ENCODE results near the gene KRTAP25-1.

Gene KRTAP25-1

DNA sequence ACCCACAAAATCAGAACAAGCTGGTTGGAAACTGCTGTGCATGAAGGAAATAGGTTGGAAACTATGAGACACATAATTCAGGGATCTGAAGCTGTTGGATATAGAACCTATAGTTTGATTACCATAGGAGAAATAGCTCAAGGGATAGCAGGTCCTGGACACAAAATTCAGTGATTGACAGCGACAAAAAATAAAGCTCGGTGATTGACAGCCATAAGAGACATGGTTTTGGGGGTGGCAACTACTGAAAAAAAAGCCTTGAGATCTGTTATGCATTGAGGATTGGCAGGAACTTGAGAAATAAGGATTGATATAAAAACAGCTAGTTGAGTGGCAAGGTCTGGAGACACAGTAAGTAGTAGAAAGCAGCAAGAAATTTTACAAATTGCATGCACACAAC lies at the start of gene KRTAP25-1:
Gene KRTAP25-1, minus strand, starts transcription at position 300 of the 400 bp plus-strand sequence. Its CDS starts 24 bp downstream, at position 276.
- DNase-seq (ENCODE audit: low read depth in 4 of 4, low spot score in 1 of 4), result no peak

DNA sequence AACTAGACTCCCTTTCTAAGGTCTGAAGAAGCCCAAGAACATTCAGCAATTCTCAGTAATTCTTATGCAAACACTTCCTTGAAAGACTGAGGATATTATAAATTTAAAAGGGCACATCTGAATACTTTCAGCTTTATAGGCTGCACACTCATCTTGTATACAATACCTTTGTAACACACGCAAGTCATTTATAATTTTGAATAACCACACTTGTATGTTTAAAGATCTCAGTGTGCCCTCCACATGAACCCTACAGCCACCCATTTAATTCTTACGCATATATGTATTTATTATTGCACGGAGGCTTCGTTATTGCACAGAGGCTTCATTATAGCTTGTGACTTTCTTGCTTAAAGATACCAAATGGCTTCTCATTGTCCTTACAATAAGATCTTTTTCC lies 49.4 kb upstream of the KRTAP25-1 start:
- DNase-seq (ENCODE audit: low read depth in 4 of 4, low spot score in 1 of 4), result no peak

- no peak for DNase-seq (ENCODE audit: low read depth in 4 of 4, low spot score in 1 of 4)
These were observed 48.5 kb upstream of the KRTAP25-1 start for GRCh38 chr21:30337772-30338171.

GRCh38 chr21:30337276-30337744 lies 48.0 kb upstream of the KRTAP25-1 start, which contains the start of gene KRTAP27-1:
KRTAP27-1 (minus strand) TSS chr21:30337694; CDS start chr21:30337668, 26 bp downstream.
- DNase-seq (ENCODE audit: low read depth in 4 of 4, low spot score in 1 of 4), result no peak

GRCh38 chr21:30336596-30336995 lies 47.3 kb upstream of the KRTAP25-1 start:
- DNase-seq (ENCODE audit: low read depth in 4 of 4, low spot score in 1 of 4), result no peak

GRCh38 chr21:30333736-30334135 lies 44.4 kb upstream of the KRTAP25-1 start:
- no peak for DNase-seq (ENCODE audit: low read depth in 4 of 4, low spot score in 1 of 4)

GRCh38 chr21:30332681-30333080 lies 43.4 kb upstream of the KRTAP25-1 start:
- DNase-seq (ENCODE audit: low read depth in 4 of 4, low spot score in 1 of 4), result no peak

GRCh38 chr21:30329203-30329875 lies 40.0 kb upstream of the KRTAP25-1 start:
- no peak for DNase-seq (ENCODE audit: low read depth in 4 of 4, low spot score in 1 of 4)

- no peak for DNase-seq (ENCODE audit: low read depth in 4 of 4, low spot score in 1 of 4)
These were observed 37.1 kb upstream of the KRTAP25-1 start for GRCh38 chr21:30326390-30326789.

DNA sequence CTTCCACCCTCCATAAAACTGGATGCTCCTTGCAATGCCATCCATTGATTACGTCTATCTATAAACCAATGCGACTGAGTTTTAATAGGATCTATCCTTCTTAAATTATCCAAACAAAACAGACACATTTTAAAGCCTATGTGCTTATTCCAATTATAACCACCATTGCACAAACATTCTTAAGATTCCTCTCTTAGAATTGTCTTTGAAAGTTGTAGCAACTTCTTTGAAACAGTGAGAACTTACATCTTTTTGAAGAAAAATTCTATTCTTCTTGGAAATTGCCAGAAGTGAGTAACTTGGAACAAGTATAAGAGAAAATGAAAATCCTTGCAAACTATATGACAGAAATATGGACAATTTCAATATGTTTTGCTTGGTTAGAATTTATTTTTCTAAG lies 30.9 kb upstream of the KRTAP25-1 start, which contains the start of gene KRTAP26-1:
Gene KRTAP26-1, minus strand, starts transcription at position 101 of the 400 bp plus-strand sequence. CDS start 280 bp downstream, outside the sequence.
- no peak for DNase-seq (ENCODE audit: low read depth in 4 of 4, low spot score in 1 of 4)

DNA sequence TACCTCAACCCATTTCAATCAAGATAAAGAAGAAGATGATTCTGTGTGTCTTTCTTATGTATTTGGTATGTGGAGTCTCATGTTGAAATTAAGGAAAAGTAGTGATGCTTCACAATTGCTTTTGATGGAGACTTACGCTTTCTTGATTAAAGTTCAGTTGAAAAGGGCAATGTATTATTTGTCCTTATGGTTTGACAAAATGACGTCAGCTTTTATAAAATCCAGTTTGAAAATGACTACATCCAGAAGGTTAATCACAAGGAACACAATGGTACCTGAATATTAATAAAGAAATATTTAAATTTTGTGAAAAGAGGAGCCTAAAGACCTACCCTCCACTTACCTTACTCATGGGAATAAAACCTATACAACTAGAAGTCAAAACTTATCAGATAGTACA lies 26.4 kb upstream of the KRTAP25-1 start:
- DNase-seq (ENCODE audit: low read depth in 4 of 4, low spot score in 1 of 4), result no peak

DNA sequence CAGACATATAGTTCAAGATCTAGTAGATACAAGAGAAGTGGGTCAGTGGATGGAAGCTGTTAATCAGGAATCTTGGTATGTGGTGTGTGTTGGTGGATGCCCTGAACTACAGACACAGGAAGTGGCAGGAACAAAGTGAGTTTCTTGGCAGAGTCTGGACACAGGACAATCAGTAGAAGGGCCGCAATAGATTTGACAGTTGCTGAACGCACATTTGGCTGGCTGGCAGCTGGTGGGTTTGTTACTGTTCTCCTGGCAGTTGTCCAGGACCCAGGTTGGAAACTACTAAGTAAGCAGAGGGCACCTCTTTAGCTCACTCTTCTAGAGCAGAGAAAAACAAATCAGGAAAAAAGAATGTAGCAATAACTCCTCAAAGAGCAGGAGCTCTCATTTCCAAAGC lies 17.6 kb upstream of the KRTAP25-1 start:
- DNase-seq (ENCODE audit: low read depth in 4 of 4, low spot score in 1 of 4), result no peak

GRCh38 chr21:30305136-30305535 lies 15.8 kb upstream of the KRTAP25-1 start:
- DNase-seq (ENCODE audit: low read depth in 4 of 4, low spot score in 1 of 4), result no peak

DNA sequence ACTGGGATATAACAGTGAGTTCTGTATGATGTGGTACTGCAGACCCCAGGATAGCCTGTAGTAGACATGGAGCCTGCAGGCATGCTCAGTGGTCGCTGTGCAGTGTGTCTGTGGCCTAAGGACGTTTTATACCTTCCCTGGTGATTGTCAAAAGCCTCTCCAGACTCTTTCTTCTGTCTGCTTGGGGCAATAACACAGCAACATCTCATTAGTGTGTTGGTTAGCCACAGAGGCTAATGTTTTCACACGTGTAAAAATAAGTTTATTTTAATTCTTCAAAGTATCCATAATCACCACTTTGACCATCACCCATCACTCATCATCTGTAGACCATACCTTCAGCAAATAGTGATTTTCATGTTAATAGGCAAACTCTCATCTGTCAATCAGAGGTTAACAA lies 6.5 kb downstream of the KRTAP25-1 start, which contains the start of gene KRTAP24-1:
Gene KRTAP24-1, minus strand, starts transcription at position 101 of the 400 bp plus-strand sequence. Its CDS starts 18 bp downstream, at position 83.
- no peak for DNase-seq (ENCODE audit: low read depth in 4 of 4, low spot score in 1 of 4)

- no peak for DNase-seq (ENCODE audit: low read depth in 4 of 4, low spot score in 1 of 4)
These were observed 17.7 kb downstream of the KRTAP25-1 start for GRCh38 chr21:30271611-30272010.

DNA sequence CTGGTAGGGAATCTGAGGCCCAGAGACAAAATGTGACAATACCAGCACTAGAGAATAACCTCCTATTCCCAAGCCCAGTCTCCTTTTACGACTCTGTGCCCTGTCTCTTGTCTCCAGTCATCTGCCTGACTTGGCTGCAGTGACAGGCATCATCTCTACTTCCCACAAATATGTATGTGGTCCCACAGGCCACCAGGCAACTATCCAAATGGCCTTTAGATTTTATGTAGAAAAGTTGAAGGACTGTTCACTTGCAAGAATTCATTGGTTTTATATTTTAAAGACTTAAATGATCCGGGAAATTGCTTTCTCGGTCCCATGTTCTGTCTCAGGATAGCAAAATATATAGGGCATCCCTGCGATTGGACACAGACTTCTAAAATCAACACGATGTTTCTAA lies 18.2 kb downstream of the KRTAP25-1 start:
- DNase-seq (ENCODE audit: low read depth in 4 of 4, low spot score in 1 of 4), result no peak

DNA sequence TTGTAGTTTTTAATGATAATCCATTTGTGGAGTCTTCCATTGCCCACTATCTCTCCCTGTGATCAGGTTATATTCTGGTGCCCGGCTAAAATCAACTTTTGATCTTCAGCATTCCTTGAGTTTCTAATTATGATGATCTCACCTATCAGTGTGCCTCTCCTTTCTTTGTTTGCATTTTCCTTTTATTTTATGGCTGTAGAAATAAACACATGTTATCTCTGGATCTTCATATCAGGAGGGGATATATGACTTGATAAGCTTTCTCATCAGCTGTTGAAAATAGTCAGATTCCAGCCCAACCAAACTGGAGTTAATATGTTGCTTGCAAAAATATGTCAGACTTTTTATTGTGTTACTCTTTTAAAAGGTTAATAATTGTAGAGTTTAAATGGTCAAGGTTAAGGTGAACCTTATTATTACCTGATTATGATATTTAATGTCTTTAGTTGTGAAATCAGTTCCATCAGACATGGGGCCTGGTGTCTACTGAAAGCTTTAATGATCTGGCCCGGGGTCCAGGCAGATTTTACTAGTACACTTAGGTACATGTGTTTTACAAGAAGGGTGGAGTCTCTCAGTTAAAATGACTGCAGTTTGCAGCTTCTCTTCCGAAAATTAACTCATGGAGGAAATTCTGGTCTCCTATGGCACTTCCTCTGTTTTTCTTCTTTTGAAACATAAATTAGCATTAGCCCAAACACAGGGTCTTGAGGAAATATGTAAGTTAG lies 19.3 kb downstream of the KRTAP25-1 start:
- DNase-seq (ENCODE audit: low read depth in 4 of 4, low spot score in 1 of 4), result no peak

GRCh38 chr21:30268608-30269197 lies 20.6 kb downstream of the KRTAP25-1 start:
- no peak for DNase-seq (ENCODE audit: low read depth in 4 of 4, low spot score in 1 of 4)

DNA sequence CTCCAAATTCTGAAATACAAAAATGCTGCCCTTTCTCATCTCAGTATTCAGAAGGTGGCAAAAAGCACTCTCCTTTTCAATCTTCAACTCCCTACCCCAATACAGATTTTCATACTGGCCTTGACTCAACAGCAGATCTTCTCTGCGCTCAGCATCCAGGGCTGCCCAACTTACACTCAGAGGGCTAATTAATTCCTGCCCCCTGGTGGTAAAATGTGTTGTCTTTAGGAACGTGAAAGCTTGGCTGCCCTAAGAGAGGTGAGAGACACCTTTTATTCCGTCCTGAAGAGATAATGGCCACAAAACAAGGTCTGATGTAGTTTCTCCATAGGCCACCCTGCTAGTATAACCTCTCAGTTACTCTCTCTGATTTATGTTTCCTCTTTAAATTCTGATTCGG lies 31.5 kb downstream of the KRTAP25-1 start:
- no peak for DNase-seq (ENCODE audit: low read depth in 4 of 4, low spot score in 1 of 4)

DNA sequence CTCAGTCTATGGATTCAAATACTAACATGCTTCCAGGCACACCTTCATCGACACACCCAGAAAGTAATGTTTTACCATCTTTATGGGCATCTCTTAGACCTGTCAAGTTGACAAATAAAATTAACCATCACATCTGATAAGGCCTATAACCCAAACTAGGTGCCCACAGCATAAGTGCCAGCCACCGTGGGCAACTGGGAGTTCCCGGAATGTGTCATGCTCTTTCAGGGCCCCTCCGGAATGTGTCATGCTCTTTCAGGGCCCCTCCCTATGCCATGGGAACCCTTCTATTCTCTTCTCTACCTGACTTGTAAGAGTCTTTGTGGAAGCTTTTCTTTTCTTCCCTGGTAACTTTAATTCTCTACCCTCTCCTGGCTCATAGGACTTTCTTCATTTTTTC lies 33.2 kb downstream of the KRTAP25-1 start:
- DNase-seq (ENCODE audit: low read depth in 4 of 4, low spot score in 1 of 4), result no peak

DNA sequence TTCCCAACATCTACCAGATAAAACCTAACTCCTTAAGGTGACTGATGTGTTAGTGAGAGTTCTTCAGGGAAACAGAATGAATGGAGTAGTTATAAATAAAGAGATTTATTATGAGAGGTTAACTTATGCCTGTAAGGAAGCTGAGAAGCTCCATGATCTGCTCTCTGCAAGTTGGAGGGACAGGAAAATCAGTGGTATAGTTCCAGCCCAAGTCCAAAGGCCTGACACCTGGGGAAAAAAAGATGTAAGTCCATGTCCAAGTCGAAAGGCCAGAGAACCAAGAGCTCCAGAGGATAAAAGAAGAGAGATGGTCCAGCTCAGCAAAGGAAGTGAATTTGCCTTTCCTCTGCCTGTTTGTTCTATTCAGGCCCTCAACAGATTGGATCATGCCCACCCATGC lies 33.6 kb downstream of the KRTAP25-1 start:
- DNase-seq (ENCODE audit: low read depth in 4 of 4, low spot score in 1 of 4), result no peak

DNA sequence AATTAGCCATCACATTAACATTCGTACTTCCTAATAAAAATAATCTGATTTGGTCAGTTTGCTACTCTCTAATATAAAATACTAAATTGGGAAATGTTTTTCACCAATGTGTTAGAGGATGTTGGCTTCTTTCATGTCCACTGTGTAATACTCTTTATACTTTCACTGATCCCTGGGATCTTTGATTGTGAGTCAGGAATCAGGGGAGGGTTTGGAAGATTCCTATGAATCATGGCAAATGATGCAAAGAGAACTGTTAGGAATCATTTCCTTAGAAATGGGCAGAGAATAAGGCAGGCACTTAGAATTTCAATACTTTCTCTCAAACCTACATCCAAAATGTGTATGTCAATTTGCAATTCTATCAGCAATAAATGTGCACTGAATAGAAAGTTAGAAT lies 37.5 kb downstream of the KRTAP25-1 start:
- DNase-seq (ENCODE audit: low read depth in 4 of 4, low spot score in 1 of 4), result no peak
